GM19023 (cell line): ENCODE results near the gene DISC1.
"Not testable (repeated sequence)": the region's sequence is repeated elsewhere in the genome, so short reads cannot be mapped to it uniquely, and the experiment has no call there.

ENCODE experiments used
- ATAC-seq: cut with Tn5 transposase; IDR thresholded peaks from one replicate; pipeline ENCODE4 v1.9.1; 2021; ENCODE audit warnings: mild to moderate bottlenecking, moderate library complexity; ENCODE audit not compliant: unreplicated experiment

The DISC1 gene

DNA sequence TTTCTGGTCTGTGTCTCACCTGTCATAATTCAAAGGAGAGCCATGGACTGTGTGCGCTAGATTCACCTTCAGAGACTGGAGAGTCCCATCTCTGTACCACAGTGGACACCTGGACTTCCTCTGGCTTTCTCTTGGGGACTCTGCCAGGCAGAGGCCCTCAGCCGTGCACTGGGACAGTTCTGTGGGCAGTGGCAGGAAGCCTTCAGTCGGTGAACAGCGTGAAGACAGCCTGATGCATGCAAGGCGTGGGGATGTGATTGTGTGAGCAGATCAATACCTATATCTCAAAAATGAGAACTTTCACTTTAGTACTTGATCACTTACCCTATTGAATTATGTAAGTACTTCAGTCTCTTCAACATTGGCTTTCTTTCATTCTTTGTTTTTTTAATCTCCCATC lies 245.3 kb downstream of the DISC1 start:
- ATAC-seq, result no peak

DNA sequence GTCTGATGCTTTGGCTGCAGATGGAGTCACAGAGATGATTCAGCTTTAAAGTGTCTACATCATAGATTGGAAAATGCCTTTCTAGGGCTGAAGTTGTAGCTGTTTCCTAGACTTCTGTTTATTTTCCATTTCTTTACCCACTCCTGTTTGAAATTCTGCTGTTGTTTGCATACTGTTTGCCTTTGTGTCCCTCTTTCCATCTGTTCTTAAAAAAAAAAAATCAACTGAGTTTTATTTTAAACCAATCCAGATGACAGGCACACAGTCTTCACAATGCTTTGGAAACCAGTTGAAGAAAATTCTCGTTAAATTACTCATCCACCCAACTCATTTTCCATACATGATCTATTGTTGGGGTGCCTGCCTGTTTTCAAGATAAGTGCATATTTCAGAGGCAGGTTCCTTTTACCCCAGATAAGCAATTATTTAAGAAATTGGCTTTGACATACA lies 245.9 kb downstream of the DISC1 start:
- no peak for ATAC-seq

DNA sequence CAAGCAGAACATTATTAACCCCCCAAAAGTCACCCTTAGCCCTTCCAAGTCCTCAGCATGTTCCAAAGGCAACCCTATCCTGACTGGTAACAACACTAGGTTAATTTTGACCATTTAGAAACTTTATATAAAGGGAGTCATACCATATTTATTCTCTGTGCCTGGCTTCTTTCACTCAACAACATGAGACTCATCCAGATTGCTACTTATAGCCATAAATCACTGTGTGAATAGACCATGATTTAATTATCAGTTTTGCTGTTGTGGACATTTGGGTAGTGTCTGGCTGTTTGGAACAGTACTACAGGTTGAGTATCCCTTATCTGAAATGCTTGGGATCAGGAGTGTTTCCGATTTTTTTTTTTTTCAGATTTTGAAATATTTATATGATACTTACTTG lies 252.1 kb downstream of the DISC1 start:
- ATAC-seq, result no peak

DNA sequence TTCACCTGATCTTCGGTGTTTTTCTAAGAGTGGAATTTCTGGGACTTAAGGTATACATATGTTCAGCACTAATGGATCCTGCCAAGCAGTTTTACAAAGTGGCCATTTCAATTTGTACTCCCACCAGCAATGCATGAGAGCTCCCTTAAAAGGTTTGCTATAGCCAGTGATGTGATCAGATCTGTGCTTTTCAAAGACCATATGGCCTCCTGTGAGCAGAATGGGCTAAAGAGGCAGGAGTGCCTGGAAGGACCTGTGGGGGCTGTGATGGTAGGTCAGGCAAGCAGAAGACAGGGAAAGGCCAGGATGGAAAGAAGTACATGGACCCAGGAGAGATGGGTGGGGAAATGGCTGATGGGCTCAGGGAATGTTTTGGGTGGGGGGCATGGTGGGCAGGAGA lies 252.7 kb downstream of the DISC1 start:
- ATAC-seq, result no peak

DNA sequence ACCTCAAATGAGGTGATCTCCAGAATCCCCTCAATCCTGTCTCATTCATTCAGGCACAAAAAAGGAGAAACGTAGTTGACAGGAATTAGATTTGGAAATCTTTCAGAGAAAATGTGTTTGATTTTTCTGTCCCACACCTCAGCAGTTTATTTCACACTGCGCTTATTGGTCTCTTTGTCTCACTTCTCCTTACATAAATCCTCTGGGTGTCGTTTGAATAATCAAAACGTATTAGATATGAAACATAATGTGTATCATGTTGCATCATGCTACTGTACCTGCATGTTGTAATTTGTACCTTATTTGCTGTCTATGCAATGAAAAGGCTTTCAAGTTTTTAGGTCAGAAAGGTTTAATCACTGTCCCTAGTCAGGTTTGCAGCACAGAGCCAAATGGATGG lies 255.7 kb downstream of the DISC1 start:
- no peak for ATAC-seq

DNA sequence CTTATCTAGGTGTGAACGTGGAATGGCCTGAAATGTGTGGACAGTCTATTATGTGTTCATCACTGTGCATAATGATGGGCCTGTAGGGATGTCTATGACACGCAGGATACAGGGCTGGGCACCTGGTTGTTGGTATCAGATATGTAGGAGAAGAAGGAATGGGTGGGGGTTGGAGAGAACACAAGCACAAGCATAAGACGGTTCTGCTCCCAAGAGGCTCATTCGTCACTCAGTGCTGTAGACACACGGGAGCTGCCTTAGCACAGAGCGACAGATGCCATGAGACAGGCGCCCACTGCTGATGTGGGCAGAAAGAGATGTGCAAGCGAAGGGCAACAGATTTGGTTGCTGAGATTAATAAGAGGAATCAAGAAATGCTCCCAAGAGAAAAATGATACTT lies 256.2 kb downstream of the DISC1 start:
- no peak for ATAC-seq

DNA sequence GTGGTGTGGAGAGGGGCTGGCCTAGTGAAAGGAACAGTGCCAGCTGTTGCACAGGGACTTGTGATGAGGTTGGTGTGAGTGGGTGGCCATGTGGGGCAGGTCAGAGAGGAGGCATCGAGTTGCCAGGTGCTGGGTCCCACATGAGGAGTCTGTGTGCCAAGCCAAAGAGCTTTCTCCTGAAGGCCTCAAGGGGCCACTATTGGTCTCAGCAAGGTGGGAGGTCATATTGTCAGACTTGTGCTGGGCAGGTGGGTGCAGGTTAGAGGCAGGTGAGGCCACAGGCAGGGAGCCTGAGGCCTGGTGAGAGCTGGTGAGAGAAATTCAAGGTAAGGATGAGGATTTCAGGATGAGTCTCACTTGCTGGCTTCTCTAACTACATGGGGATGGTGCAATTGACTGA lies 256.8 kb downstream of the DISC1 start:
- ATAC-seq, result no peak

DNA sequence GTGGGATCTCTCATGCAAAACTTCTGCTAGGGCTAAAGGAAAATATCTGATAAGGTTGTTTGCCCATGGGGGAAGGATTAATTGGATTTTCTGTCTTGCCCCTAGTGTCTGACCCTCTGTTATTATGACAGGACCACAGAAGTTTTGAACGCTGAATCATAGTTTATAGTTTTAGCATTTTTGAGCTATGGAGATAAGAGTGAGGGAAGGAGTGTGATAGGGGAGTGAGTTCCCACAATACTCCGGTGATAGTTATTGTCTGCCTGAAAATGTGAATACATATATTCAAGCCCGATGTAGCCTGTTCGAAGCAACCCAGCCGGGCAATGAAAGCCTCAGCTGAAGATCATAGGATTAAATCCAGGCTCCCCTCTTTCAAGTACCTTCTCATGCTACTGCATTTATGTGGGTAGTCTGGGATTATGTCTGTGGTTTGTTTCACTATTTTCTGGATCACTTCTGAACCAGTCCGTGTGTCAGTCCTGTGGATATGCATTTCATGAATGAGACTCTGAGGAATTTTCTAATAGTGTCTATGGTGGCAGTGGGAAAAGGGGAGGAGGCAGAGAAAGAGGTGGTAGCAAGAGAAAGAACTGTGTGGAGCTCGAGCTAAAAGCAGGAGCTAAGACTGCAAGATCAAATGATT lies 258.7 kb downstream of the DISC1 start:
- ATAC-seq, result no peak

DNA sequence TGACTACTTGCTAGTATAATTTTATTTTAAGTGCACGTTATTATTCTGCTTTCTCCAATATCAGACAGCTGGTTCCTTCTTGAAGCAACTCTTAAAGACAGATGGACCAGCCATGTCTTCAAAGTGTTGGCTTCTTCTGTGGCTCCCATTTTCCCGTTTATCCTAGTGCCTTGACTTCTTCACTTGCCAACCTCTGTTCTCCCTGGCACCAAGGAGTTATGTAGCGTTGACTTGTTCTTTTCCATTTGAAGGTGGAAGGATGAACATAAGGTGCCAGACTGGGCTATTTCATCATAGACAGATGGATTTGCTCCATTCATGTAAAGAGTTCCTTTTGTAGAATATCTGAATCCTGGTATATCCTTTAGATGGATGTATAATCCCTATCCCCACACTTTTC lies 260.6 kb downstream of the DISC1 start:
- no peak for ATAC-seq

DNA sequence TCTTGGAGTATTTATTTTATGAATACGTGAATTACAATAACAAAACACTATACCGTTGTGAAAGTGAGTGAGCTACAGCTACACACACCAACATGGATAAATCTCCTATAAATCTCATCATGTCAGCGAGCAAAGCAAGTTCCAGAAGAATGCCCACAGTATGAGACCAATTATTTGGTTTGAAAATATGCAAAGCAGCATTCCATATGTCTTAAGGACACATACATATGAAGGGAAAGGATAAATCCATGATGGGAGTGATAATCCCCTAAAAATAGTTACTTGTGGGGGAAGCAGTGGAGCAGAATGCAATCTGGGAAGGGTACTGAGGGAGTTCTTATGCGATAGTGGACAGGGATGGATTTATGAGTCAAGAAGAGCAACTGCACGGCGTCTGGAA lies 261.3 kb downstream of the DISC1 start:
- no peak for ATAC-seq

DNA sequence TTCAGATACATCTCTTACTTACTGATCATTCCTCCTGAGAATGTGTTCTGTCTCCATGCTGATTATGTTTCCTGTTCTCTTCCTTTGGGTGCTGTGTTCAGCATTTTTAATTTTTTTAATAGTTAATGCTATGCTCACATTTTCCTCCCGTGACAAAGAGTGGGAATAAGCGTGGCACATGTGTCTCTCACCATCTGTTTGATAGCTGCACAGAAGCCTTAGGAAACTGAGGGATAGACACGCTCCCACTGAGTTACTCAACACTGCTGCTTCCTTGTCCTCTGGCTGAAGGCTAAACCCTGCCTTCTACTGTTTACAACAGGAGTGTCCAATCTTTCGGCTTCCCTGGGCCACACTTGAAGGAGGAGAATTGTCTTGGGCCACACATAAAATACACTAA lies 264.2 kb downstream of the DISC1 start:
- no peak for ATAC-seq

DNA sequence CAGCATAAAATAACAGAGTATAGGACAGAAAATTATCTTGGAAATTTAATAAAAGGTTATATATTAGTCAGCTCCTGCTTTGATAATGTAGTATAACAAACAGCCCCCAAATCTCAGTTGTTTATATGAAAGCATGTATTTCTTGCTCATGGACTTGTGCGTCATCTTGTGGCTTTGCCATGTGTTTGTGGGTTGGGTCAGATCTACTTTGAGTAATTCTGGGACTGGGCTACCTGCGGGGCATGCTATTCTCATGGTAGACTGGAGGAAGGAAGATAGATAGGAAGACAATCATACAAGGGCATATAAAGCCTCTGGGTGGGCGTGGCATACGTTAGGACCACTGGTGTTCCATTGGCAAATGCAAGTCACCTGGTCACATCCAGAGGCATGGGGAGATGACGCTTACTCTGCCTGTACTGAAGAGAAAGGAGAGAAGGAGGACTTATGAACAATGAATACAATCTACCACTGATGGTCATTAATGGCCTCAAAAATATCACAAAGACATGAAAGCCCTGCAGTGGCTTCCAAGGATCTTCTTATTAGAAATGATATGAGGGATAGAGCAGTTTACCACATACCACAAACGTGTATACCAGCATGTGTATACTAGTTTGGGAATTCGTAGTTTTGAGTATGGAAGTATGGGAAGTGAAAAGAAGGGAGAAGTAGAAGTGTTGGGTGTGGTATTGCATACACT lies 267.0 kb downstream of the DISC1 start:
- no peak for ATAC-seq

DNA sequence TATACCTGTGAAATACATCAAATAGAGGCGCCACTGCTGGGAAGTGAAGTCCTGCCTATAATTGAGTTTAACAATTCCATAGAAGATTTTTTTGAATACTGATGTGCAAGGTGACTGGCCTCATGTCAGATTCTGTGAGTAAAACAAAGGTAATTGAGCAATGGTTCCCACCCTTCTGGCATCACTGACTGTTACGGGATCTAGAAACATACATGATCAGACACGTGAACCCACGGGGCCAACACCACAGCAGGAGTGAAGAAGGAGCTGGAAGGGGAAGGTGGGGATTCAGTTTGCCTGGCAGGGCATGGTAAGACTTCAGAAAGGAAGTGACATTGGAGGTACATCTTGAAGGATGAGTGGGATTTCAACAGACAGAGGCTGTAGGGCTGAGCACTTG lies 270.2 kb downstream of the DISC1 start:
- no peak for ATAC-seq

DNA sequence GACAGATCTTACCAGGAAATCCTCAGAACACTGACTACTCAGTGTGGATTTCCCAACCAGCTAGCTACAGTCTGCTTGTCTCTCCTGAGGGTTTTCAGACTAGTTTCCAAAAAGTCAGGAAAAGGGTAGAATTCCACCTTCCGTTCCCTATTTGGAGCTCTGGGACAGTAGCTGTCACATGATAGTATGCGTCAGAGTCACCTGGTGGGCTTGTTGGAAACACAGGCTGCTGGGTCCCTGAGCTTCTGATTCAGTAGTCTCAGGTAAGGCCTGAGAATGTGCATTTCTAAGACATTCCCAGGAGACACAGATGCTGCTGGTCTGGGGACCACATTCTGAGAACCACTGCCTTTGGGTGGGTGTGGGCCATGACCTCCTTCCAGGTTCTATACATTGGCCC lies 272.5 kb downstream of the DISC1 start:
- no peak for ATAC-seq

DNA sequence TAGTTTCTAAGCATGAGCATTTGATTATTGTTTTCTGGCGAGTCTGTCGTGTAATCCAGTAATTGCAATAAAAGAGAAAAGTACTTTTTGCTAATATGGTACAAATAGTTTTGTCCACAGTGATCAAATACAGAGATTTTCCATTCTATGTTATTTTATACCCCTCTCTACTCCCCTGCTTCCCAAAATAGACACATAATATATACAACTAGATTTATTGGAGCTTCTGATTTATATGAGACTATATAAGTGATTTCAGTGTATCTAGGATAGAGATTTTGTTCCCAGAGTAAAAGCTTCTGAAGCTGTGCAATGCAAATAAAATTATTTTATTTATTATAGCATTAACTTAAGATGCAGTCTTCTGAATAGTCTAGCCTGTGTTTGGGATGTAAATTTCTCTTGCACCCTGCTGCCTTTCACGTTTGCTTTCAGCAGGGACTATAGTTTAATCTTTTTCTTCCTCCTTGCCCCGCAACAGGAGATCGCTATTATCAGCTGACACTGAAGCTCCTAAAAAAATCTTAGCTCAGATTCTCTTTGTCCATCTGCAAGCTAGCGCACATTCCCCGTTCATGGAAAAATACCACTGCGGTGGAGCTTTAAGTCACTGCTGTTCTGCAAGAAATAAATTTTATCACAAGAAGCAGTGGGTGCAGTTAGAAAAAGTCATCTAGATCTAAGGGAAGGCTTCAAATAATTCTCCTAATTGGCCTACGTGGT lies 273.3 kb downstream of the DISC1 start:
- ATAC-seq, result no peak

DNA sequence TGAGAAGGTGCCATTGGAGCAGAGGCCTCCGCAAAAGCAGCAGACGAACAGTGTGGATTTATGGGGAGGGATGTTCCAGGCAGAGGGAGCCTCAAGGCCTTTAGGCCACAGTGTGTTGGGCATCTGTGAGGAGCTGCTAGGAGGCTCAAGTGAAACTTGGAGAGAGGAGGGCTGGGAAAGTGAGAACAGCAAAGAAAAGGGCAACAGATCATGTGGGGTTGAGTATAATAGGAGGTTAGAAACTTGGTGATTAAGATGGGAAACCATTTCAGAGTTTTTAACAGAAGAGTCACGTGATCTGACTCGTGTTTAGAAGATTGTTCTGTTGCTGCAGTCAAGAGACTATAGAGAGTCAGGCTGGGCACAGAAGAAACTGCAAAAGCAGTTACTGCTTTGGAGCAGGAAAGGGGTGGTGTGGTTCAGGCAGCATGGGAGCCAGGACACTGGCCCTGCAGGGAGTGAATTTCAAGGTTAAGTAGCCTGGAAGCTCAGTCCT lies 277.0 kb downstream of the DISC1 start:
- ATAC-seq, result no peak

DNA sequence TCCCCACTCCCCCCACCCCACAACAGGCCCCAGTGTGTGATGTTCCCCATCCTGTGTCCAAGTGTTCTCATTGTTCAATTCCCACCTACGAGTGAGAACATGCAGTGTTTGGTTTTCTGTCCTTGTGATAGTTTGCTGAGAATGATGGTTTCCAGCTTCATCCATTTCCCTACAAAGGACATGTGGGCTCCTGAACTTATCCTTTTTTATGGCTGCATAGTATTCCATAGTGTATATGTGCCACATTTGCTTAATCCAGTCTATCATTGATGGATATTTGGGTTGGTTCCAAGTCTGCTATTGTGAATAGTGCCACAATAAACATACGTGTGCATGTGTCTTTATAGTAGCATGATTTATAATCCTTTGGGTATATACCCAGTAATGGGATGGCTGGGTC lies 280.7 kb downstream of the DISC1 start:
- ATAC-seq, result not testable (repeated sequence)

DNA sequence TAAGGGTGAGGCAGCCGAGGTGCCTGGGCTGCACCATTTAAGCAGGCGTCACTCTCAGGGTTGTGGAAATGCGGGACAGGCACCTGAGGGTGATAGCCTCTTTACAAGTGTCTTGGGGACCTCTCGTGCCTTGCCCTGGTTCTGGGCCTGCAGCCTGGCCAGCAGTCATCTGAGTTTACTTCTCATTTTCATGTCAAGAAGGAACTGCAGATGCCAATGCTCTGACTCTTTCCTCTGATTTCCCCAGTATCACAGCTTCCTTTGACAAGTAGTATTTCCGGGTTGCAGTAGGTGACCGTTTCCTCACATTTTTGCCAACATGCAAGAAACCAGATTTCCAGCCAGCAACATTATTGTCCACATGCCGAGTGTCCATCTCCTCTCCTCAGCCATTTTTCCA lies 286.9 kb downstream of the DISC1 start:
- ATAC-seq, result no peak

DNA sequence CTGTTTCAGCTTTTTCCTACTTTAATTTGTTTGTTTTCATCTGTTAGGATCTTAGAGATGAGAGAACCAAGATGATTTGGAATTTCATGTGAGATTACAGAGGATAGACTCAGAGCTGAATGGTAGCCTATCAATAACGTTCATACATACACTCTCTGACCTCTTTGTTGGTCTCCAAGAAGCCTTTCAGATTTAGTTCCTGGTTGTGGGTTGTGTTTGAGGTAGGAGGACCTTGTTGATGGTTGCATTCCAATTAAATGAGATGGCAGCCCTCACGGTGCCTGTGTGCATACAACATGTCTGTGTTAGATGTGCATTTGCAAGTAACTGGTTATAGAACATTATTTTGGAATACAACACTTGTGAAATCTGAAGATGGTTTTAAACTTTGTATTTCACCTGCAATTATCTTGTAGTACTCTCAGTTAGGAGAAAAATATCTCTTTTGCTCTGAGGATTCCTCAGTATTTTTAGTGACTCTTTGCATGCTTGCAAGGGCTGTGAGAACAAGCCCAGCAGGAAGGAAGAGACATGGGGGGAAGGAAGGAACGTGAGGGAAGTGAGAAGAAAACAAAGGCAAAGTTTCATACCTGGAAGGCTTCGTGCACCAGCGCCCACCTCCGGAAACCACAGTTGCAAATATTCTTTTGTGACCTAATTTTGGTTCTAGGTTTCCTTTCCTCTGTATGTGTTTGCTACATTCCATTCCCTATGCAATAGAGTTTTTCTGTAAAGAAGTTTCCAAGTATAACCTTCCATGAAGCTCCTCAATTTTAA lies 291.8 kb downstream of the DISC1 start:
- no peak for ATAC-seq

DNA sequence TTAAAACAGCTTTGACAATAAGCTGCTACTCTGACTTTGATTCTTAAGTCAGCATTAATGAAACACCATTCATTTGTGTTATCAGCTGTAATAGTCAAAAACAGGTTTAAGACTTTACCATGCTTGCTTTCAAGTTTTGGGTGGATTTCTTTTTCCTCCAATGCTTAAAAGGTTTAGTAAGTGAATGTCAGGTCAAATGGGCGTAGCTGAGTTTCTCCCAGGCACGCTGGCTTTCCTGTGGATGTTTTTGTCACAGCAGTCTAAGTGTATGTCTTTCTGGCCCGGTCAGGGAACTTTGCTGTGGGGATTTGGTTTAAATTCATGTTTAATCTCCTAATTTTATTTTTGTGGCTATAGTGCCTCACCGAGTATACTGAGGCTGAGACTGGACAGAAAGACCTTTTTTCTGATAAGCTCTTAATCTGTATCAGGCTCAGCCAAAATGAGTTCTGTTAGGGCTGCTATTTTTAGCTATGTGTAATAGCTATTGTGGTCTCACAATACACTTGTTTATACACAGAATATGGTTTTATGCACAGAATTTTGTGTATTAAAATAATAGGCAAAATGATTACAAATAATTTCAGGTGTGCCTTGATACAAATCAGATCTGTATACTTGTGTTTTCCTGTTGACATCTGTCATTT lies 292.8 kb downstream of the DISC1 start:
- ATAC-seq, result no peak

DNA sequence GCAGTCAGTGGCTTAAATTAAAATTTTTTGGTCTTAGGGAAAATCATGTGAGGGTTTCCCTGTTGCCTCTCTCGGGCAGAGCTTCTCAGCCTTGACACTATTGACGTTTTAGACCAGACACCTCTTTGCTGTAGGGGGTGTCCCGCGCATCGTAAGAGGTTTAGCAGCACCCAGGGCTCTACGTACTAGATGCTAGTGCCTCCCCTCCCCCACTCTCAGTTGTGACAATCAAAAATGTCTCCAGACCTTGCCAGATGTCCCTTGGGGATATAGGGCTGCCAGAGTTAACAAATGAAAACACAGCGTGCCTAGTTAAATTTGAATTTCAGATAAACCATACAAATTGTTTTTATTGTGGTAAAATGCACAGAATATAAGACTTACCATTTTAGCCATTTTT lies 293.3 kb downstream of the DISC1 start:
- no peak for ATAC-seq
